ENCODE data around the gene CDC25B. TPM values are rescaled to one million over a fixed set of nuclear protein-coding genes. Genes with fewer than 3 reads are reported as not detected.

The CDC25B gene
- total and polyA plus RNA-seq, 2 of the 8 experiments (the other 6 are each of a cell fraction or from before 2014, with no cell fraction given), result 21.7 to 31.2 TPM

DNA sequence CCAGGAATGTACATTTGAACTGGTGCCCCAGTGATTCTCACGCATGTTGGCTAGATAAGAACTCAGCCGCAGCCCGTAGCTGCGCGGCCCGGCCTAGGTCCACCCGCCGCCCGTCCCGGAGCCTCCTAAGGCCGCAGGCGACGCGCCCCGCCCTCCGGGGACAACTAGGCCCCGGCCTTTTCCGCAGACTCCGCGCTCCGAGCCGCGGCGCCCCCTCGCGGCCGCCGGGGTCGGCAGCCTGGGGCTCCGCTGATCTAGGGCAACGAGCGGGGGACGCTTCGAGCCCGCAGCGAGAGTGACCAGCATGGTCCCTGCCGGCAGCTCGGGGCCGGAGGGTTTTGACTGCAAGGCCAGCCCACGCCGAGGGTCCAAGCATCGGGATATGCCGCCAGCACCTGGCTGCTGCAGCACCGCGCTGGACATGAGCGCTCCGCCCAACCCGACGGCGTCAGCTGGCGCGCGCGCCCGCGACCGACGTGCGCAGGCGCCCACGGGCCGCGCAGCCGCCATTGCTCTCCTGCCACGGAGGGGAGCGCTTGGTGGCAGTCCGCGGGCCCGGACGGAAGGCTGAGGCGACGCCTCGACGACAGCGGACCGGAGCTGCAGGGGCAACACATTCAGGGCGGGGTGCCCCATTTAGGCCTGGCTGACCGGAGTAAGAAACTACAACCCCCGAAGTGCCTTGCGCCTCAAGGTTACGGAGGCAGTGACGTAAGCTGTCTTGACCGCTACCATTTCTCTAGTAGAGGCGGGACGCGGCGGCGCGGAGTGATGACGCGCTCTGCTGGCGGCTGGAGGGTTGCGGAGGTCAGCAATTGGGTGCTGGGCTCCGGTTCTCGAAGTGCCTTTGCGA lies 24.2 kb downstream of the CDC25B start, which contains the start of gene AP5S1 (continued):
- 0 out of 2 replicates have a peak, but pooled peaks have one; percentile 19 for TF ChIP-seq KDM5A (IDR thresholded peaks at IDR 0.05; ENCODE audit: low read length)
- TF ChIP-seq E2F6 (IDR thresholded peaks at IDR 0.05), result 0 out of 2 replicates have a peak, but pooled peaks have one; percentile 22
- peak; percentile 46 to 65; a peak in 1 of 4 replicates for TF ChIP-seq SIN3A (conservative IDR thresholded peaks at IDR 0.05 in 1 of 2, IDR thresholded peaks at IDR 0.05 in 1 of 2; ENCODE audit: low read depth in 1 of 2, low read length in 2 of 2)
- TF ChIP-seq RNF2 (IDR thresholded peaks at IDR 0.05; ENCODE audit: borderline replicate concordance, low read depth, low read length, missing control alignments, poor library complexity, severe bottlenecking), result no peak
- peak; percentile 94 for TF ChIP-seq YY1 (IDR thresholded peaks at IDR 0.05; ENCODE audit: low read depth, low read length)
- no peak for TF ChIP-seq CHD7 (IDR thresholded peaks at IDR 0.05; ENCODE audit: insufficient replicate concordance, low read length)
- peak; percentile 69 to 81 for TF ChIP-seq RAD21 (IDR thresholded peaks at IDR 0.05 in 1 of 2, conservative IDR thresholded peaks at IDR 0.05 in 1 of 2; ENCODE audit: low read depth in 2 of 2, low read length in 2 of 2)

All from H1 (cell line).